Left renal pelvis (tissue), 4 donors: ENCODE results near the gene SLC38A5. TPM values are rescaled to one million over a fixed set of nuclear protein-coding genes. Genes with fewer than 3 reads are reported as not detected.

Source experiments
- polyA plus RNA-seq, 4 donors: library from polyadenylated mRNA; unstranded; fragments of 120-200 nt; gene quantifications; one replicate each; pipeline ENCODE4 v1.2.1, GENCODE V29; 2013; ENCODE audit not compliant: insufficient read length in 4 of 4

Gene SLC38A5
- polyA plus RNA-seq, 4 donors, result 4.2 to 9.2 (median 6.1) TPM

Other genes starting within 250 kb of the SLC38A5 start
- not detected for gene SSX1, start 214.9 kb downstream of the SLC38A5 start, polyA plus RNA-seq
- not detected for gene SSX3, start 113.6 kb downstream of the SLC38A5 start, polyA plus RNA-seq
- gene SSX4, start 86.7 kb downstream of the SLC38A5 start, polyA plus RNA-seq, result not detected
- not detected for gene SSX4B, start 58.3 kb downstream of the SLC38A5 start, polyA plus RNA-seq
- 10 to 100 TPM; 34.1 to 51.2 (median 39.6) TPM for gene FTSJ1, start 5.9 kb upstream of the SLC38A5 start, polyA plus RNA-seq
- 1 to 10 TPM; 7.1 to 9.8 (median 8.4) TPM for gene PORCN, start 38.7 kb upstream of the SLC38A5 start, polyA plus RNA-seq
- 10 to 100 TPM; 33.8 to 76.9 (median 69.0) TPM for gene EBP, start 51.5 kb upstream of the SLC38A5 start, polyA plus RNA-seq
- 10 to 100 TPM in 1 of 4 donors, 1 to 10 TPM in 3; 8.9 to 12.2 (median 9.6) TPM for gene TBC1D25, start 69.5 kb upstream of the SLC38A5 start, polyA plus RNA-seq
- gene RBM3, start 104.2 kb upstream of the SLC38A5 start, polyA plus RNA-seq, result 100 to 1,000 TPM; 246 to 383 (median 329) TPM
- 100 to 1,000 TPM; 111 to 149 (median 114) TPM for gene WDR13, start 127.2 kb upstream of the SLC38A5 start, polyA plus RNA-seq
- 1 to 10 TPM; 2.8 to 4.0 (median 3.4) TPM for gene WAS, start 213.5 kb upstream of the SLC38A5 start, polyA plus RNA-seq
- gene SUV39H1, start 226.5 kb upstream of the SLC38A5 start, polyA plus RNA-seq, result 1 to 10 TPM; 4.7 to 7.8 (median 5.9) TPM